Esophagus squamous epithelium (tissue), 5 donors: ENCODE data around the gene NLGN1. TPM values are rescaled to one million over a fixed set of nuclear protein-coding genes. Genes with fewer than 3 reads are reported as not detected.

Experiments used
- DNase-seq: peaks from one replicate; lab custom pipeline; 2025; lab: John Stamatoyannopoulos, UW
- H3K27ac ChIP-seq, 4 donors: fragments of 200-600 bp; sonication (generic); one replicate each; pipeline ENCODE4 v1.5.1; 2016 to 2019; ENCODE audit warnings: mild to moderate bottlenecking in 1 of 4
- H3K27me3 ChIP-seq, 4 donors: fragments of 200-600 bp; sonication (generic); 1 replicate in 3 of 4; 2 replicates in 1 of 4; pipeline versions ENCODE4 v1.5.1 to v1.6.0; 2017 to 2021; ENCODE audit warnings: antibody characterized with exemption in 1 of 4
- H3K36me3 ChIP-seq, 3 donors: fragments of 200-600 bp; sonication (generic); one replicate each; pipeline ENCODE4 v1.5.1; 2016 to 2019
- H3K4me1 ChIP-seq, 3 donors: fragments of 200-600 bp; sonication (generic); one replicate each; pipeline ENCODE4 v1.5.1; 2017 to 2019
- H3K4me3 ChIP-seq, 4 donors: fragments of 200-600 bp; sonication (generic); 1 replicate in 3 of 4; 2 replicates in 1 of 4; pipeline ENCODE4 v1.5.1; 2016 to 2019; ENCODE audit warnings: mild to moderate bottlenecking in 2 of 4, moderate library complexity in 1 of 4
- H3K9me3 ChIP-seq, 3 donors: fragments of 200-600 bp; sonication (generic); one replicate each; pipeline ENCODE4 v1.5.1; 2016 to 2019
- CTCF ChIP-seq, 6 experiments: fragments of 450-650 bp in 4 of 6; fragments of 200-600 bp in 2 of 6; sonication (generic) in 2 of 6; IDR thresholded peaks; one replicate each; pipeline ENCODE4 v1.5.1; 2016 to 2019; ENCODE audit warnings: antibody characterized with exemption in 6 of 6, mild to moderate bottlenecking in 4 of 6, moderate library complexity in 4 of 6
- POLR2A ChIP-seq, 4 donors: fragments of 450-650 bp; IDR thresholded peaks; one replicate each; pipeline ENCODE4 v1.6.1; 2017; ENCODE audit warnings: antibody characterized with exemption in 4 of 4, mild to moderate bottlenecking in 4 of 4, moderate library complexity in 3 of 4
- WGBS, 2 donors: methylation state at CpG; one replicate each; pipeline ENCODE4 v1.1.5; 2018; 5-methylcytosine and 5-hydroxymethylcytosine counted together
- intact Hi-C: fragments of 100-400 bp; cut with DNase I; formaldehyde crosslinking; loops from one replicate; pipeline ENCODE4 v1.15.0; 2022
- total RNA-seq, 4 donors: library from RNA; depleted of rRNA; stranded (reverse); fragments of >200 nt; gene quantifications; one replicate each; pipeline ENCODE4 v1.1.0, GENCODE V29; 2016
- donor health status: DM: yes; HTN: yes; CAD: no.

The NLGN1 gene
- total RNA-seq, 4 donors from 2014 or later: 0.34 to 12.6 (median 2.9) TPM

- Histone ChIP-seq H3K36me3 (no peaks in the 10 kb centered on the region), H3K27me3 (no peaks in the 10 kb centered on the region), H3K4me1 (no peaks in the 10 kb centered on the region), H3K4me3 (no peak overlapping the region), H3K9me3 (peaks cover 0 to 2% (median 0%) of the 10 kb centered on the region in 3 donors), H3K27ac (no peak overlapping the region)
- TF ChIP-seq POLR2A (IDR thresholded peaks at IDR 0.05) (no peak), CTCF (IDR thresholded peaks at IDR 0.05) (no peak)
- intact Hi-C loops: no loop called here
- WGBS, 2 donors: 71 to 80% methylated on average over 1 to 2 of the region's 2 CpGs
- DNase-seq: no peak
Measured at GRCh38 chr3:174068035-174068434, 670.5 kb downstream of the NLGN1 start.

- Histone ChIP-seq H3K27me3 (no peaks in the 10 kb centered on the region), H3K9me3 (no peaks in the 10 kb centered on the region), H3K36me3 (no peaks in the 10 kb centered on the region), H3K4me1 (no peaks in the 10 kb centered on the region), H3K4me3 (no peak overlapping the region), H3K27ac (no peak overlapping the region)
- DNase-seq: no peak
- TF ChIP-seq POLR2A (IDR thresholded peaks at IDR 0.05) (no peak), CTCF (IDR thresholded peaks at IDR 0.05) (no peak)
- intact Hi-C loops: no loop called here
- 18 to 32% methylated on average over 1 of the region's 1 CpG for WGBS, 2 donors
Measured at GRCh38 chr3:174072675-174073074, 675.1 kb downstream of the NLGN1 start.

GRCh38 chr3:174083706-174084105 lies 686.2 kb downstream of the NLGN1 start:
- WGBS, 2 donors: 80 to 83% methylated on average over 3 of the region's 3 CpGs
- H3K4me3 ChIP-seq: no peak overlapping the region
- H3K27me3 ChIP-seq: no peaks in the 10 kb centered on the region
- H3K9me3 ChIP-seq: no peaks in the 10 kb centered on the region
- no peaks in the 10 kb centered on the region for H3K36me3 ChIP-seq
- H3K27ac ChIP-seq: no peak overlapping the region
- no peak for TF ChIP-seq CTCF (IDR thresholded peaks at IDR 0.05)
- TF ChIP-seq POLR2A (IDR thresholded peaks at IDR 0.05): no peak
- H3K4me1 ChIP-seq: no peaks in the 10 kb centered on the region
- intact Hi-C loops: no loop called here
- DNase-seq: no peak

- Histone ChIP-seq H3K27ac (no peak overlapping the region), H3K4me3 (no peak overlapping the region), H3K27me3 (no peaks in the 10 kb centered on the region), H3K36me3 (no peaks in the 10 kb centered on the region), H3K4me1 (peaks cover 0 to 4% (median 0%) of the 10 kb centered on the region in 3 donors), H3K9me3 (no peaks in the 10 kb centered on the region)
- no peak for DNase-seq
- TF ChIP-seq POLR2A (IDR thresholded peaks at IDR 0.05) (no peak), CTCF (IDR thresholded peaks at IDR 0.05) (no peak)
- intact Hi-C loops: no loop called here
- WGBS, 2 donors: 11 to 21% methylated on average over 2 of the region's 2 CpGs
Measured at GRCh38 chr3:174089592-174089991, 692.0 kb downstream of the NLGN1 start.

GRCh38 chr3:174094669-174095068 lies 697.1 kb downstream of the NLGN1 start:
- intact Hi-C loops: no loop called here
- Histone ChIP-seq H3K27me3 (no peaks in the 10 kb centered on the region), H3K4me3 (no peak overlapping the region), H3K27ac (no peak overlapping the region), H3K9me3 (no peaks in the 10 kb centered on the region), H3K4me1 (peaks cover 0 to 4% (median 0%) of the 10 kb centered on the region in 3 donors), H3K36me3 (no peaks in the 10 kb centered on the region)
- TF ChIP-seq CTCF (IDR thresholded peaks at IDR 0.05) (no peak), POLR2A (IDR thresholded peaks at IDR 0.05) (no peak)
- DNase-seq: no peak
- WGBS, 2 donors: 65 to 86% methylated on average over 2 of the region's 2 CpGs
